DND-41 (cell line): ENCODE results near the gene ZMYM3.

ENCODE experiments used
- CTCF ChIP-seq: IDR thresholded peaks from 2 replicates; pipeline ENCODE4 v1.5.1; 2012; ENCODE audit warnings: borderline replicate concordance, low read length, moderate library complexity, mild to moderate bottlenecking; ENCODE audit not compliant: poor library complexity, severe bottlenecking; ENCODE audit errors: extremely low read depth
- EZH2 ChIP-seq: IDR thresholded peaks from 3 replicates; pipeline ENCODE4 v1.6.1; 2012; ENCODE audit warnings: borderline replicate concordance, low read depth, mild to moderate bottlenecking, moderate library complexity, low read length, inconsistent platforms; ENCODE audit not compliant: severe bottlenecking

- TF ChIP-seq CTCF (no peak), EZH2 (no peak)
These were observed 2.4 kb downstream of the ZMYM3 start for GRCh38 chrX:71251466-71251973.
